NOMO-1 treated with dmso at 0.1 percent for 144 hours (cell line): Measurements from ENCODE around the gene TUBD1.
A peak's percentile ranks its signal among the peaks of the same experiment; 100 is the strongest.
"Not testable (repeated sequence)": the region's sequence is repeated elsewhere in the genome, so short reads cannot be mapped to it uniquely, and the experiment has no call there.

Experiments used
- DNase-seq: peaks from one replicate; lab custom pipeline; 2025; ENCODE audit not compliant: unreplicated experiment; lab: John Stamatoyannopoulos, UW

The TUBD1 gene

GRCh38 chr17:59845595-59846393, 46.9 kb downstream of the TUBD1 start:
- DNase-seq, result no peak

- DNase-seq, result no peak
Measured at GRCh38 chr17:59844884-59845594, 47.7 kb downstream of the TUBD1 start.

- no peak for DNase-seq
Measured at GRCh38 chr17:59842901-59843652, 49.7 kb downstream of the TUBD1 start.

- not testable (repeated sequence) for DNase-seq
Measured at GRCh38 chr17:59841882-59842263, 50.9 kb downstream of the TUBD1 start.

- DNase-seq, result not testable (repeated sequence)
Measured at GRCh38 chr17:59841091-59841881, 51.5 kb downstream of the TUBD1 start.

GRCh38 chr17:59840329-59841090, 52.2 kb downstream of the TUBD1 start:
- no peak for DNase-seq

GRCh38 chr17:59839651-59840328, 53.0 kb downstream of the TUBD1 start:
- no peak for DNase-seq

- no peak for DNase-seq
Measured at GRCh38 chr17:59838052-59838916, 54.5 kb downstream of the TUBD1 start.

GRCh38 chr17:59837308-59838051, 55.3 kb downstream of the TUBD1 start:
- peak; percentile 96 for DNase-seq

GRCh38 chr17:59832883-59833379, 59.8 kb downstream of the TUBD1 start:
- DNase-seq, result no peak

- no peak for DNase-seq
Measured at GRCh38 chr17:59830846-59831486, 61.8 kb downstream of the TUBD1 start.

- DNase-seq, result no peak
Measured at GRCh38 chr17:59830007-59830630, 62.6 kb downstream of the TUBD1 start.

- DNase-seq, result peak; percentile 96
Measured at GRCh38 chr17:59829217-59830006, 63.3 kb downstream of the TUBD1 start.

GRCh38 chr17:59828819-59829216, 63.9 kb downstream of the TUBD1 start:
- DNase-seq, result not testable (repeated sequence)

GRCh38 chr17:59828478-59828760, 64.3 kb downstream of the TUBD1 start:
- no peak for DNase-seq
